ENCODE data around the gene MYOZ1.

- TF ChIP-seq RCOR1 (IDR thresholded peaks at IDR 0.05; ENCODE audit: low read length), result no peak
- TF ChIP-seq CTCF (IDR thresholded peaks at IDR 0.05), result no peak
- TF ChIP-seq MXI1 (IDR thresholded peaks at IDR 0.05; ENCODE audit: low read depth, low read length), result no peak
- TF ChIP-seq TEAD4 (IDR thresholded peaks at IDR 0.05; ENCODE audit: borderline replicate concordance, insufficient read depth), result no peak
- no peak for TF ChIP-seq POLR2AphosphoS5 (IDR thresholded peaks at IDR 0.05; ENCODE audit: low read depth, low read length)
- no peak for TF ChIP-seq SMC3 (IDR thresholded peaks at IDR 0.05; ENCODE audit: low read depth, low read length)
- no peak for TF ChIP-seq EP300 (IDR thresholded peaks at IDR 0.05; ENCODE audit: borderline replicate concordance in 1 of 2, low read depth in 1 of 2, low read length in 1 of 2)
- TF ChIP-seq RAD21 (IDR thresholded peaks at IDR 0.05; ENCODE audit: low read length), result no peak
Measured at GRCh38 chr10:73634421-73634820, 6.9 kb downstream of the MYOZ1 start.
